Mesenchymal stem cell (in vitro differentiated cells and primary cell): ENCODE results near the gene SPATA6L.

Experiments used
- DNase-seq: peaks from one replicate; pipeline ENCODE4 v3.0.0-alpha.2; 2013
- H2AFZ ChIP-seq: one replicate; pipeline ENCODE4 v1.6.1; 2013; ENCODE audit warnings: low read depth, mild to moderate bottlenecking, control low read depth, inconsistent platforms, low read length, moderate library complexity
- H2AK5ac ChIP-seq: 2 replicates; pipeline ENCODE4 v1.6.1; 2013; ENCODE audit warnings: low read length, moderate library complexity, mild to moderate bottlenecking, inconsistent platforms; ENCODE audit not compliant: severe bottlenecking
- H2BK120ac ChIP-seq: one replicate; pipeline ENCODE4 v1.6.1; 2013; ENCODE audit warnings: low read depth, mild to moderate bottlenecking, inconsistent platforms, low read length, moderate library complexity
- H2BK12ac ChIP-seq, 2 experiments: one replicate each; pipeline ENCODE4 v1.6.1; 2013; ENCODE audit warnings: inconsistent platforms in 2 of 2, low read length in 2 of 2, mild to moderate bottlenecking in 2 of 2, moderate library complexity in 2 of 2, control low read depth in 1 of 2
- H2BK15ac ChIP-seq: one replicate; pipeline ENCODE4 v1.6.1; 2013; ENCODE audit warnings: mild to moderate bottlenecking, low read depth, inconsistent platforms; ENCODE audit not compliant: poor library complexity, severe bottlenecking
- H2BK5ac ChIP-seq: 2 replicates; pipeline ENCODE4 v1.6.1; 2013; ENCODE audit warnings: low read depth, mild to moderate bottlenecking, low read length, control low read depth, inconsistent platforms; ENCODE audit not compliant: poor library complexity, severe bottlenecking
- H3K14ac ChIP-seq, 2 experiments: one replicate each; pipeline ENCODE4 v1.6.1; 2013; ENCODE audit warnings: inconsistent platforms in 2 of 2, low read length in 2 of 2, control low read depth in 1 of 2, mild to moderate bottlenecking in 1 of 2, moderate library complexity in 1 of 2
- H3K18ac ChIP-seq, 2 experiments: one replicate each; pipeline ENCODE4 v1.6.1; 2013; ENCODE audit warnings: inconsistent platforms in 2 of 2, low read length in 2 of 2, control low read depth in 1 of 2, low read depth in 1 of 2, mild to moderate bottlenecking in 1 of 2
- H3K23ac ChIP-seq, 2 experiments: one replicate each; pipeline ENCODE4 v1.6.1; 2013; ENCODE audit warnings: inconsistent platforms in 2 of 2, low read length in 2 of 2, mild to moderate bottlenecking in 2 of 2, moderate library complexity in 2 of 2, control low read depth in 1 of 2
- H3K27ac ChIP-seq: 2 replicates; pipeline ENCODE4 v1.5.1; 2013; ENCODE audit warnings: mild to moderate bottlenecking, moderate library complexity, low read length, control low read depth, inconsistent platforms; ENCODE audit not compliant: poor library complexity, severe bottlenecking
- H3K27me3 ChIP-seq, 2 experiments: 2 replicates each; pipeline versions ENCODE4 v1.6.1 to v1.7.0; 2013; ENCODE audit warnings: low read length in 2 of 2, mild to moderate bottlenecking in 2 of 2, moderate library complexity in 2 of 2, control low read depth in 1 of 2, inconsistent platforms in 1 of 2; ENCODE audit not compliant: control insufficient read depth in 1 of 2, insufficient read depth in 1 of 2
- H3K36me3 ChIP-seq, 2 experiments: 2 replicates each; pipeline versions ENCODE4 v1.6.1 to v1.7.0; 2013; ENCODE audit warnings: low read length in 2 of 2, control low read depth in 1 of 2, inconsistent platforms in 1 of 2, low read depth in 1 of 2, mild to moderate bottlenecking in 1 of 2; ENCODE audit not compliant: insufficient read depth in 2 of 2, control insufficient read depth in 1 of 2
- H3K4ac ChIP-seq, 2 experiments: one replicate each; pipeline ENCODE4 v1.6.1; 2013; ENCODE audit warnings: inconsistent platforms in 2 of 2, low read length in 2 of 2, mild to moderate bottlenecking in 2 of 2, moderate library complexity in 2 of 2, control low read depth in 1 of 2, low read depth in 1 of 2
- H3K4me1 ChIP-seq: 2 replicates; pipeline ENCODE4 v1.6.1; 2013; ENCODE audit warnings: low read depth, low read length, control low read depth; ENCODE audit not compliant: control insufficient read depth, insufficient read depth
- H3K4me2 ChIP-seq: 2 replicates; pipeline ENCODE4 v1.6.1; 2013; ENCODE audit warnings: low read length, mild to moderate bottlenecking, inconsistent platforms; ENCODE audit not compliant: poor library complexity, severe bottlenecking
- H3K4me3 ChIP-seq, 2 experiments: 2 replicates each; pipeline versions ENCODE4 v1.5.1 to v1.7.0; 2013; ENCODE audit warnings: low read length in 2 of 2, mild to moderate bottlenecking in 2 of 2, control low read depth in 1 of 2, low read depth in 1 of 2; ENCODE audit not compliant: insufficient read depth in 1 of 2
- H3K79me1 ChIP-seq: replicated peaks from 2 replicates; pipeline ENCODE4 v1.6.1; 2013; ENCODE audit warnings: mild to moderate bottlenecking, control low read depth, low read length, inconsistent platforms; ENCODE audit not compliant: poor library complexity, severe bottlenecking
- H3K9ac ChIP-seq: 2 replicates; pipeline ENCODE4 v1.7.0; 2013; ENCODE audit warnings: mild to moderate bottlenecking, low read length, moderate library complexity
- H3K9me3 ChIP-seq: 2 replicates; pipeline ENCODE4 v1.7.0; 2013; ENCODE audit warnings: mild to moderate bottlenecking, low read length; ENCODE audit not compliant: control insufficient read depth
- H4K8ac ChIP-seq: one replicate; pipeline ENCODE4 v1.6.1; 2013; ENCODE audit warnings: inconsistent platforms, mild to moderate bottlenecking, low read length, moderate library complexity
- H4K91ac ChIP-seq: one replicate; pipeline ENCODE4 v1.6.1; 2013; ENCODE audit warnings: mild to moderate bottlenecking, low read length, inconsistent platforms
- WGBS: methylation state at CpG from one replicate; pipeline ENCODE4 v1.1.7; 2013; ENCODE audit warnings: mixed read lengths; 5-methylcytosine and 5-hydroxymethylcytosine counted together

The SPATA6L gene

GRCh38 chr9:4689687-4690104 is 23.4 kb upstream of the SPATA6L start:
- Histone ChIP-seq H3K4me2 (no peak overlapping the region), H3K79me1 (peaks cover 14% of the 10 kb centered on the region), H4K8ac (no peak overlapping the region), H3K9me3 (no peaks in the 10 kb centered on the region), H3K23ac (no peak overlapping the region), H3K4me3 (no peak overlapping the region), H2AFZ (no peak overlapping the region), H3K36me3 (peaks cover 10 to 49% of the 10 kb centered on the region in 2 experiments), H3K9ac (peak overlapping the region; percentile 40), H2BK12ac (no peak overlapping the region), H4K91ac (no peak overlapping the region), H2BK5ac (no peak overlapping the region), H3K14ac (no peak overlapping the region), H2AK5ac (no peak overlapping the region), H3K27me3 (no peaks in the 10 kb centered on the region), H3K18ac (no peak overlapping the region), H3K4ac (no peak overlapping the region), H2BK15ac (no peak overlapping the region), H2BK120ac (no peak overlapping the region), H3K27ac (no peak overlapping the region), H3K4me1 (no peaks in the 10 kb centered on the region)
- 92% methylated on average over 1 of the region's 1 CpG for WGBS
- no peak for DNase-seq

GRCh38 chr9:4689021-4689420 is 22.7 kb upstream of the SPATA6L start:
- H2BK5ac ChIP-seq: no peak overlapping the region

GRCh38 chr9:4686584-4686983 is 20.3 kb upstream of the SPATA6L start:
- H3K4me1 ChIP-seq: no peaks in the 10 kb centered on the region
- no peak overlapping the region for H3K4me2 ChIP-seq
- no peak overlapping the region for H4K8ac ChIP-seq
- no peak overlapping the region for H4K91ac ChIP-seq
- no peak overlapping the region for H2BK120ac ChIP-seq
- H2BK12ac ChIP-seq: no peak overlapping the region
- H2BK15ac ChIP-seq: no peak overlapping the region
- H3K79me1 ChIP-seq: peaks cover 12% of the 10 kb centered on the region
- H3K9me3 ChIP-seq: no peaks in the 10 kb centered on the region
- H3K18ac ChIP-seq: no peak overlapping the region
- H2AFZ ChIP-seq: no peak overlapping the region
- H3K4me3 ChIP-seq: no peak overlapping the region
- H3K9ac ChIP-seq: no peak overlapping the region
- no peak for DNase-seq
- no peak overlapping the region for H3K14ac ChIP-seq
- no peak overlapping the region for H3K27ac ChIP-seq
- no CpG with 5 or more reads among the region's 1 CpG for WGBS
- H2AK5ac ChIP-seq: no peak overlapping the region
- H3K23ac ChIP-seq: no peak overlapping the region
- no peak overlapping the region for H2BK5ac ChIP-seq
- no peak overlapping the region for H3K4ac ChIP-seq
- peaks cover 7 to 49% of the 10 kb centered on the region in 2 experiments for H3K36me3 ChIP-seq
- no peaks in the 10 kb centered on the region for H3K27me3 ChIP-seq

More at GRCh38 chr9:4689021-4689420, 22.7 kb upstream of the SPATA6L start:
- Histone ChIP-seq H3K18ac (no peak overlapping the region), H3K79me1 (peaks cover 13% of the 10 kb centered on the region), H3K4me1 (no peaks in the 10 kb centered on the region), H3K27me3 (no peaks in the 10 kb centered on the region), H3K4ac (no peak overlapping the region), H3K27ac (no peak overlapping the region), H3K36me3 (peaks cover 7 to 44% of the 10 kb centered on the region in 2 experiments), H3K23ac (no peak overlapping the region), H2AFZ (no peak overlapping the region), H2BK120ac (no peak overlapping the region), H3K9me3 (no peaks in the 10 kb centered on the region), H3K4me3 (no peak overlapping the region), H2AK5ac (no peak overlapping the region), H3K9ac (peak overlapping the region; percentile 40), H4K8ac (no peak overlapping the region), H3K14ac (no peak overlapping the region), H4K91ac (no peak overlapping the region), H2BK12ac (no peak overlapping the region), H2BK15ac (no peak overlapping the region), H3K4me2 (no peak overlapping the region)
- WGBS: 94% methylated on average over 2 of the region's 2 CpGs
- DNase-seq: no peak

- peaks cover 12% of the 10 kb centered on the region for H3K79me1 ChIP-seq
- H4K91ac ChIP-seq: no peak overlapping the region
- H2BK120ac ChIP-seq: no peak overlapping the region
- no peak overlapping the region for H3K27ac ChIP-seq
- no peaks in the 10 kb centered on the region for H3K4me1 ChIP-seq
- H3K36me3 ChIP-seq: peaks cover 7 to 45% of the 10 kb centered on the region in 2 experiments
- H2BK5ac ChIP-seq: no peak overlapping the region
- no peak overlapping the region for H4K8ac ChIP-seq
- H3K27me3 ChIP-seq: no peaks in the 10 kb centered on the region
- H3K9me3 ChIP-seq: no peaks in the 10 kb centered on the region
- no peak overlapping the region for H2AK5ac ChIP-seq
- no peak overlapping the region for H3K23ac ChIP-seq
- no peak overlapping the region for H3K18ac ChIP-seq
- H3K14ac ChIP-seq: no peak overlapping the region
- 56% methylated on average over 4 of the region's 4 CpGs for WGBS
- no peak overlapping the region for H3K9ac ChIP-seq
- peak; percentile 55 for DNase-seq
- H2BK15ac ChIP-seq: no peak overlapping the region
- no peak overlapping the region for H3K4ac ChIP-seq
- no peak overlapping the region for H3K4me3 ChIP-seq
- no peak overlapping the region for H2AFZ ChIP-seq
- H2BK12ac ChIP-seq: no peak overlapping the region
- H3K4me2 ChIP-seq: no peak overlapping the region
These were observed 19.8 kb upstream of the SPATA6L start for GRCh38 chr9:4686112-4686511.
